Activated CD8-positive, alpha-beta T cell treated with anti-CD3 and anti-CD28 coated beads, Interleukin-2, amount 10 ng/mL, durations not matched to agents 7 days and 5 days (primary cell): ENCODE measurements around the gene ELL2. TPM values are rescaled to one million over a fixed set of nuclear protein-coding genes. Genes with fewer than 3 reads are reported as not detected.

Source experiments
- ATAC-seq: fragments of 150-1000 bp; cut with Tn5 transposase; one replicate; pipeline ENCODE4 v1.10.0; 2021; ENCODE audit warnings: moderate library complexity
- CTCF ChIA-PET: fragments of 350-600 bp; sonication (Branson Sonifier 250); formaldehyde crosslinking; loops from one replicate; lab custom pipeline; 2021; ENCODE audit warnings: antibody characterized with exemption; lab: Charles Lee
- POLR2A ChIA-PET: fragments of 350-600 bp; sonication (Branson Sonifier 250); formaldehyde crosslinking; loops from one replicate; lab custom pipeline; 2021; ENCODE audit warnings: antibody characterized with exemption; lab: Charles Lee
- DNase-seq: peaks from one replicate; pipeline ENCODE4 v3.0.0-alpha.2; 2020
- H3K27ac Mint-ChIP-seq: one replicate; pipeline ENCODE4 v1.8.0; 2021; ENCODE audit warnings: mild to moderate bottlenecking, mixed read lengths
- H3K27me3 Mint-ChIP-seq: one replicate; pipeline ENCODE4 v1.8.0; 2021; ENCODE audit warnings: low read depth, mixed read lengths
- H3K36me3 Mint-ChIP-seq: one replicate; pipeline ENCODE4 v1.8.0; 2021; ENCODE audit warnings: low read depth, mixed read lengths
- H3K4me1 Mint-ChIP-seq: one replicate; pipeline ENCODE4 v1.8.0; 2021; ENCODE audit warnings: low read depth, mixed read lengths
- H3K4me3 Mint-ChIP-seq: one replicate; pipeline ENCODE4 v1.8.0; 2021; ENCODE audit warnings: mild to moderate bottlenecking, mixed read lengths
- H3K9me3 Mint-ChIP-seq: one replicate; pipeline ENCODE4 v1.8.0; 2022; ENCODE audit warnings: mixed read lengths; ENCODE audit not compliant: insufficient read depth
- total RNA-seq, 2 experiments: library from RNA; stranded (reverse); gene quantifications; one replicate each; pipeline ENCODE4 v1.2.3, GENCODE V29; 2021

Gene ELL2
- total RNA-seq, 2 experiments from 2014 or later, result 11.0 to 11.1 TPM

DNA sequence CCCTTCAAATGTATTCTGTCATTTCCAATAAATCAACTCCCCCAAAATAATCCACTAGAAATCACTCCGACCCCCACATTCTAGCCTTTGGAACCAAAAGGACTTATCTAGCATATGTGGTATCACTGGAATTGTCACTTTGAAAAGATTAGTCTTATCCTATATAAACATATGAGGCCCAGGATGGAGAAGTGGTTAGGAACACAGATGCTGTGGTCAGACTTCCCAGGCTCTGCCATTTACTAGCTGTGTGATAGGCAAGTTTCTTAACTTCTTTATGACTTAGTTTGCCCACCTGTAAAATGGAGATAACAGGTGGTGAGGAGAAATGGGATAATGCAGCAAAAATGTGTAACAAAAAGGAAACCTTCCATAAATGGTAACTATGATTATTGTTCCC is 77.1 kb downstream of the ELL2 start:
- ChIA-PET POLR2A (no interaction called here), CTCF (no interaction called here)
- H3K4me1 Mint-ChIP-seq, result peaks cover 6% of the 10 kb centered on the region
- H3K36me3 Mint-ChIP-seq, result peaks cover 5% of the 10 kb centered on the region
- H3K9me3 Mint-ChIP-seq, result no peaks in the 10 kb centered on the region
- H3K4me3 Mint-ChIP-seq, result no peak overlapping the region
- ATAC-seq (no peak), DNase-seq (no peak)
- H3K27ac Mint-ChIP-seq, result no peak overlapping the region
- no peaks in the 10 kb centered on the region for H3K27me3 Mint-ChIP-seq

DNA sequence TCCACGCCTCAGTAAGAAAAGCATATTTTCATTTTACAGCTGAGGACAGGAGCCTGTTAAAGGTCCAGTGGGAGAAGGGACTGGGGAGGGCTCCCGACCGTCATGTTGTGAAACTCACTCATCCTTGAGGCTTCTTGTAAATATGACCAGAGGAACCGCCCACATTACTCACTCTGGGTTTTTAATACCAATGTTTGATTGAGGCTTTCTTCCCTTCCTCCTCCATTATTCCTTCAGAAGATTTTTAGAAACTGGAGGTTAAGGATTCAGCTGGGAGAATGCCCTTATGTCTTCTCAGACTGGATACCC is 77.7 kb downstream of the ELL2 start:
- no peak overlapping the region for H3K27ac Mint-ChIP-seq
- no peaks in the 10 kb centered on the region for H3K9me3 Mint-ChIP-seq
- H3K4me3 Mint-ChIP-seq, result no peak overlapping the region
- DNase-seq (no peak), ATAC-seq (no peak)
- POLR2A ChIA-PET, result no interaction called here
- peaks cover 3% of the 10 kb centered on the region for H3K36me3 Mint-ChIP-seq
- H3K4me1 Mint-ChIP-seq, result peaks cover 3% of the 10 kb centered on the region
- CTCF ChIA-PET, result no interaction called here
- no peaks in the 10 kb centered on the region for H3K27me3 Mint-ChIP-seq

DNA sequence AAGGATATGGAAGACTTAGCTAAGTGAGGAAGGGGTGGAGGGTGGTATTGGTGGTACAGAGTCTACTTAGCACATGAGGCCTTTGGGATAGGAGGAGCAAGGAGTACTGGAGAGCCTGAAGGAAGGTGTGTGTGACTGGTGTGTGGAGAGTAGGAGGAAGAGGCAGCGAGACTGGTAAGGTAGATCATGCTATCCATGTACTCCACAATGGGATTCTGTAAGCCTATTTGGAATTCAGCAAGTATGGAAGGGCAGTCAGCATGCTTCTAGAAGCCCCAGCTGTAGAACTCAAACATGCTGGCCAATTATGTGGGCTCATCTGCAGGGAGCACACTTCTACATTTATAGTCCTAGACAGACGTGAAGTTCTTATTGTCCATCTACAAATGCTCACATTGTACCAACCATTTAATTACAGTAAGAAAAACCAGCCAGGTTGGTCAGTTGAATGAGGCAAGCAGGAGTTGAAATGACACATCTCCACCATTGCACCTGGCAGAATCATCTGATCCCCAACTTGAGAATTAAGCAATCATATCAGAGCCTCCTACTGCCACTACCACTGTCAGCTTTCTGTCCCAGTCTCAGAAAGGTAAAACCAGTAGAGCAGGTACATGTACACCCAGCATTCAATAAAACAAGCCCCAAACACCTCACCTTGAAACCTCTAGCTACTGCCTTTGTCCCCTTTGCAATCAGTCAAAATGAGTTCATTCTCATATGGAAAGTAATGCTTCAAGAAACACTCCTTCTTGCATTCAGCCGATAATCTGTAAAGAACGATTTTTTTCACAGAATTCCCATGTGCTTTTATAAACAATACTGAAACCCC is 78.2 kb downstream of the ELL2 start:
- H3K27ac Mint-ChIP-seq, result no peak overlapping the region
- no peaks in the 10 kb centered on the region for H3K9me3 Mint-ChIP-seq
- H3K4me3 Mint-ChIP-seq, result no peak overlapping the region
- ATAC-seq (no peak), DNase-seq (no peak)
- no peaks in the 10 kb centered on the region for H3K27me3 Mint-ChIP-seq
- POLR2A ChIA-PET, result no interaction called here
- CTCF ChIA-PET, result no interaction called here
- no peaks in the 10 kb centered on the region for H3K4me1 Mint-ChIP-seq
- H3K36me3 Mint-ChIP-seq, result no peaks in the 10 kb centered on the region

GRCh38 chr5:95881833-95882232 is 79.8 kb downstream of the ELL2 start:
- POLR2A ChIA-PET, result no interaction called here
- no peaks in the 10 kb centered on the region for H3K4me1 Mint-ChIP-seq
- CTCF ChIA-PET, result no interaction called here
- H3K27ac Mint-ChIP-seq, result no peak overlapping the region
- DNase-seq (no peak), ATAC-seq (no peak)
- no peaks in the 10 kb centered on the region for H3K36me3 Mint-ChIP-seq
- no peaks in the 10 kb centered on the region for H3K27me3 Mint-ChIP-seq
- no peak overlapping the region for H3K4me3 Mint-ChIP-seq
- no peaks in the 10 kb centered on the region for H3K9me3 Mint-ChIP-seq

DNA sequence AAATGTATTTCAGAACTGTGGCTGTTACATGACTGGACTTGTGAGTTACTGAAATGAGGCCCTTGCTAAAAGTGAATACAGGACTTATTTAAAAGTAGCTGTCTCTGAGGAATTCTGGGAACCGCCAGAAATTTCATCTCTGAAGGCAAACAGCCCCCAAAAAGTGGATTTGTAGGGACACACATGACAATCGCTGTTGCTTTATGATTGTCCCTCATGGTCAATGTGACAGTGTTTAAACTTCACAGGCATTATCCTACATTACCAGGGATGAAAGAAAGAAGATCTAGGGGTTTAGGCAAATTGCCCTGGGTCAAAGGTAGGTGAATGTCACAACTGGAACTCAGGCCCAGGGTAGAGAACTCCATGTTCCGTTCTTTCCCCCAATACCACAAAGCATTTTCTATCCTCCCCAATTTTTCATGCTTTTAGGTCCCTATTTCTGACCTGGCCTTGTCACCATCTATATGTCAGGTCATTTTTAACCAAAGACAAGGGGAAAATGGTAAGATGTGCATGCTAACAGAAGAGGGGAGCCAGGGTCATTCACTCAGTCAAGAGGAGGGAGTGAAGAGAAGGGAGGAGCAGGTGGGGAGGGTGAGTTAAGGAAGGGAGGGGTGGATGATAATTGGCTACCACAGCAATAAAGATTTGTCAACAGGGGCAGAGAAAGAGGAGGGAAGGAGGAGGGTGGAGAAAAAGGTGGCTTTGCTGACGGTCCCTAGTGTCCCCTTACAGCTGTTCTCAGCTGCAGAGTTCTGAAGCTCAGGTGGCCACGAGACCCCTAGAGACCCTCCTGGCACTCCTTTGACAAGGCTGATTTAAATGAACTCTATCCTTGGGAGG is 81.3 kb downstream of the ELL2 start:
- Mint-ChIP-seq H3K36me3 (no peaks in the 10 kb centered on the region), H3K27me3 (no peaks in the 10 kb centered on the region), H3K4me3 (no peak overlapping the region), H3K27ac (no peak overlapping the region), H3K4me1 (no peaks in the 10 kb centered on the region), H3K9me3 (no peaks in the 10 kb centered on the region)
- DNase-seq, result no peak
- POLR2A ChIA-PET, result no interaction called here
- ATAC-seq, result no peak
- CTCF ChIA-PET, result interaction anchor here (0.6 kb wide), 1 partner anchor 312 kb away, joined by 4 read pairs; no protein-coding TSS in a partner anchor

DNA sequence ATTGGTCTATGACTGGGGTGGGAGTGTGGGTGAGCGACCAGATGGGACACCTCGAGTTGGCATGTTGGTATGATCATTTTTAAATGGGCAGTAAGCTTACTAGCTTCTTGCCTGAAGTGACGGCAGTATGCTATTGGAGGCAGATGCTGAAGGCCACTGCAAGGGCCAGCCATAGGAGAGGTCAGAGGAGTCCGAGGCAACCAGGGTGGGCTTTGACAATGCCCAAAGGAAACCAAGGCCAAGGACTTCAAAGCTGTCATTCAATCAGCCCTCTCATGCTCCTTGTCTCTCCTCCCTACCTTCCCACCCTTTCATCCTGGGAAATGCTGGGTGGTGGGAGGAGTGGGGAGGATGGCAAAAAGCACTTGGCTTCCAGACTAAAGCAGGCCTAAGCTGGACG is 82.0 kb downstream of the ELL2 start:
- POLR2A ChIA-PET, result no interaction called here
- H3K27ac Mint-ChIP-seq, result no peak overlapping the region
- no peaks in the 10 kb centered on the region for H3K4me1 Mint-ChIP-seq
- no peaks in the 10 kb centered on the region for H3K9me3 Mint-ChIP-seq
- ATAC-seq (no peak), DNase-seq (no peak)
- CTCF ChIA-PET, result interaction anchor here (0.6 kb wide), 1 partner anchor 312 kb away, joined by 4 read pairs; no protein-coding TSS in a partner anchor
- H3K36me3 Mint-ChIP-seq, result no peaks in the 10 kb centered on the region
- H3K4me3 Mint-ChIP-seq, result no peak overlapping the region
- H3K27me3 Mint-ChIP-seq, result no peaks in the 10 kb centered on the region

- no peak overlapping the region for H3K4me3 Mint-ChIP-seq
- POLR2A ChIA-PET, result no interaction called here
- H3K9me3 Mint-ChIP-seq, result no peaks in the 10 kb centered on the region
- no peak overlapping the region for H3K27ac Mint-ChIP-seq
- no peak for ATAC-seq
- H3K27me3 Mint-ChIP-seq, result no peaks in the 10 kb centered on the region
- H3K36me3 Mint-ChIP-seq, result peaks cover 2% of the 10 kb centered on the region
- CTCF ChIA-PET, result interaction anchor here (0.6 to 1.5 kb wide), 2 partner anchors 25 to 98 kb away, joined by 3 to 5 read pairs; no protein-coding TSS in a partner anchor
- H3K4me1 Mint-ChIP-seq, result no peaks in the 10 kb centered on the region
- no peak for DNase-seq
These were observed 83.0 kb downstream of the ELL2 start for GRCh38 chr5:95878417-95879323.

GRCh38 chr5:95876782-95877181 is 84.9 kb downstream of the ELL2 start:
- POLR2A ChIA-PET, result no interaction called here
- CTCF ChIA-PET, result interaction anchor here (1.0 kb wide), 1 partner anchor 87 kb away, joined by 3 read pairs; no protein-coding TSS in a partner anchor
- Mint-ChIP-seq H3K27ac (no peak overlapping the region), H3K36me3 (peaks cover 2% of the 10 kb centered on the region), H3K4me3 (no peak overlapping the region), H3K9me3 (no peaks in the 10 kb centered on the region), H3K27me3 (no peaks in the 10 kb centered on the region), H3K4me1 (no peaks in the 10 kb centered on the region)
- ATAC-seq (no peak), DNase-seq (no peak)

DNA sequence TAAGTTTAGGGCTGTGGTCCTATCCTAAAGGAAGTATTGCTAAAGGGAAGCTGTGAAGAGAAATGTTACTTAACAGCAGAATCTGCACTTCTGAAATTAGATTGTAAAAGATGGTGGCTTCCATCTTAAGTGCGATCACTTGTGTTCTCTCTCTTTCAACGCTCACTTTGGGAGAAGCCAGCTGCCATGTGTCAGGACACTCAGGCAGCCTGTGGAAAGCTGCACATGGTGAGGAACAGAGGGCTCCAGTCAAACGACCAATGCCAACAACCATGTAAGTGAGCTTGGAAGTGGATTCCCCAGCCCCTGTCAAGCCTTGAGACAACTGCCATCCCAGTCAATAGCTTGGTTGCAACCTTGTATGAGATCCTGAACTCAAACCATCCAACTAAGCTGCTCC is 87.4 kb downstream of the ELL2 start:
- CTCF ChIA-PET, result interaction anchor here (1.9 kb wide), 1 partner anchor 462 kb away, joined by 6 read pairs; no protein-coding TSS in a partner anchor

DNA sequence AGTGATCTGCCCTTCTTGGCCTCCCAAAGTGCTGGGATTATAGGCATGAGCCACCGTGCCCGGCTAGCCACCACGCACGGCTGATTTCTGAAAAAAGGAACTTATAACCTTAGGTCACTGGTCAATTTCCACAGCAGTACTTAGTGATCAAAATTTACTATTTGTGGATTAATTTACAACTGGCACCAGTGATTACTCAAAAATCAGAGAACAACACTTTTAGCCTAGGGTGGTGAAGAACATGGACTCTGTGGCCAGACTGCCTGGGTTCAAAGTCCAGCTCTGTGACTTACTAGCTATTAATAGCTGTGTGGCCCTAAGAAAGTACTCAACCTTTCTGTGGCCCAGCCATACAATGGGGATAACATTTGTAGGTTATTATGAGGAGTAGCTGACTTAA is 88.3 kb downstream of the ELL2 start:
- ChIA-PET POLR2A (no interaction called here), CTCF (interaction anchor here (1.9 kb wide), 1 partner anchor 463 kb away, joined by 6 read pairs; no protein-coding TSS in a partner anchor)
- Mint-ChIP-seq H3K27ac (no peak overlapping the region), H3K36me3 (peaks cover 4% of the 10 kb centered on the region), H3K4me3 (no peak overlapping the region), H3K27me3 (no peaks in the 10 kb centered on the region), H3K4me1 (peaks cover 28% of the 10 kb centered on the region), H3K9me3 (peaks cover 3% of the 10 kb centered on the region)
- DNase-seq (no peak), ATAC-seq (no peak)

More for the DNA sequence above, 87.4 kb downstream of the ELL2 start:
- ATAC-seq (no peak), DNase-seq (no peak)
- Mint-ChIP-seq H3K9me3 (no peaks in the 10 kb centered on the region), H3K4me1 (peaks cover 19% of the 10 kb centered on the region), H3K27ac (no peak overlapping the region), H3K4me3 (no peak overlapping the region), H3K36me3 (peaks cover 2% of the 10 kb centered on the region), H3K27me3 (no peaks in the 10 kb centered on the region)
- POLR2A ChIA-PET, result no interaction called here
